Measurements from ENCODE around the gene EPN1. TPM values are rescaled to one million over a fixed set of nuclear protein-coding genes. Genes with fewer than 3 reads are reported as not detected.

EPN1 gene
- total and polyA plus RNA-seq, 9 of the 15 experiments (the other 6 are each of a cell fraction or from before 2014, with no cell fraction given) = 0.08 to 138 (median 12.7) TPM

DNA sequence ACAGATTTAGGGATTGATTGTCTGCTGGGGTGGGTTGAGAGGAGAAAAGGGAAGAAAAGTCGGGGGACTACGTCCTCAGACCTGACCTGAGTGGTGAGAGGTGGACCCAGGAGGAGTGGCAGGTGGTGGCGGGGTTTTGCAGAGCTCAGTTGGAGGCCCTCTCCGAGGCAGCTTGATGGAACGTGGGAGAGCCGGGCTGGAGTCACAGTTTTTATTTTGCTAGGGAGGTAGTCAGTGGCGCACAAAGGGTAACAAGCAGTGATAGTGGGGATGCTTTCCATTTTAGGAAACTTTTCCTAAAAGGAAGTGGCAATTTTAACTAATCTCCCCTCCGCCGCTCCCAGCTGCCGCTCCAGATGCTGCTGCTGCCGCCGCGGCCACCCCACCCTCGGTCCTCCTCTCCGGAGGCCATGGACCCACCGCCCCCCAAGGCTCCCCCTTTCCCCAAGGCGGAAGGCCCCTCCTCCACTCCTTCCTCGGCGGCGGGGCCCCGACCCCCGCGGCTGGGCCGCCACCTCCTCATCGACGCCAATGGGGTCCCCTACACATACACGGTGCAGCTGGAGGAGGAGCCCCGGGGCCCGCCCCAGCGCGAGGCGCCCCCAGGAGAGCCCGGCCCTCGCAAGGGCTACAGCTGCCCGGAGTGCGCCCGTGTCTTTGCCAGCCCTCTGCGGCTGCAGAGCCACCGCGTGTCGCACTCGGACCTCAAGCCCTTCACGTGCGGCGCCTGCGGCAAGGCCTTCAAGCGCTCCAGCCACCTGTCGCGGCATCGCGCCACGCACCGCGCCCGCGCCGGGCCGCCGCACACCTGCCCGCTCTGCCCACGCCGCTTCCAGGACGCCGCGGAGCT, 32.6 kb upstream of the EPN1 start:
- H3K9ac ChIP-seq (ENCODE audit: insufficient read depth in 1 of 2, low read depth in 2 of 2, low read length in 2 of 2) = peak overlapping the region; percentile 88 to 98; a peak in 3 of 4 replicates
- no peak overlapping the region for H2AFZ ChIP-seq (ENCODE audit: low read depth, low read length)
- in situ Hi-C loops (cut with MboI) (loop anchor here (25.0 kb wide), 2 partner anchors 505 to 670 kb away; partner anchors contain the start of genes TNNT1 and ZSCAN5A), intact Hi-C loops (cut with micrococcal nuclease) (no loop called here)
- peaks cover 80% of the 10 kb centered on the region for H3K79me2 ChIP-seq (ENCODE audit: control insufficient read depth, insufficient read depth, low read length)
- ChIA-PET POLR2A (interaction anchor here (0.6 to 2.3 kb wide), 2 partner anchors 12 to 475 kb away, joined by 3 to 8 read pairs; partner anchors contain the start of gene U2AF2), CTCF (ENCODE audit: low intra/inter-chr PET ratio) (interaction anchor here (0.6 kb wide), 1 partner anchor 682 kb away, joined by 6 read pairs; no protein-coding TSS in a partner anchor)
- DNase-seq (ENCODE audit: extremely low read depth in 1 of 4, low spot score in 3 of 4) = peak in 2 of 4 experiments; percentile 28 to 53
- H3K27ac ChIP-seq (ENCODE audit: extremely low read depth, low read depth, low read length) = peak overlapping the region; percentile 74; the same call in 2 of the 3 replicates
- TSS peak; percentile 25 for BruUV-seq (replicated peaks)
- peaks cover 36% of the 10 kb centered on the region; the same call in 2 of the 3 replicates for H3K36me3 ChIP-seq (ENCODE audit: control insufficient read depth, insufficient read depth, low read length)
- peak overlapping the region; percentile 91 for H3K4me2 ChIP-seq (ENCODE audit: insufficient read depth, low read length)
- H3K27me3 ChIP-seq (ENCODE audit: control insufficient read depth in 2 of 2, insufficient read depth in 2 of 2, low read length in 2 of 2) = no peaks in the 10 kb centered on the region
- no peaks in the 10 kb centered on the region for H3K9me3 ChIP-seq (replicated peaks; ENCODE audit: control insufficient read depth, insufficient read depth, low read depth, low read length)
- peak overlapping the region; percentile 94 for H3K4me3 ChIP-seq
- peaks cover 41 to 65% of the 10 kb centered on the region in 2 experiments for H3K4me1 ChIP-seq (replicated peaks in 1 of 2; ENCODE audit: control insufficient read depth in 2 of 2, insufficient read depth in 2 of 2, low read length in 2 of 2)
- no peaks in the 10 kb centered on the region for H4K20me1 ChIP-seq (replicated peaks; ENCODE audit: control insufficient read depth, insufficient read depth, low read length)
- no peaks in the 10 kb centered on the region for H3K9me1 ChIP-seq (ENCODE audit: control insufficient read depth, insufficient read depth, low read length)
- 17% methylated on average over 30 of the region's 65 CpGs for WGBS (ENCODE audit: insufficient coverage, low coverage, missing lambda C conversion rate)
- FAIRE-seq = peak; percentile 40
- ATAC-seq = no peak
- TF ChIP-seq, protein P1, sequence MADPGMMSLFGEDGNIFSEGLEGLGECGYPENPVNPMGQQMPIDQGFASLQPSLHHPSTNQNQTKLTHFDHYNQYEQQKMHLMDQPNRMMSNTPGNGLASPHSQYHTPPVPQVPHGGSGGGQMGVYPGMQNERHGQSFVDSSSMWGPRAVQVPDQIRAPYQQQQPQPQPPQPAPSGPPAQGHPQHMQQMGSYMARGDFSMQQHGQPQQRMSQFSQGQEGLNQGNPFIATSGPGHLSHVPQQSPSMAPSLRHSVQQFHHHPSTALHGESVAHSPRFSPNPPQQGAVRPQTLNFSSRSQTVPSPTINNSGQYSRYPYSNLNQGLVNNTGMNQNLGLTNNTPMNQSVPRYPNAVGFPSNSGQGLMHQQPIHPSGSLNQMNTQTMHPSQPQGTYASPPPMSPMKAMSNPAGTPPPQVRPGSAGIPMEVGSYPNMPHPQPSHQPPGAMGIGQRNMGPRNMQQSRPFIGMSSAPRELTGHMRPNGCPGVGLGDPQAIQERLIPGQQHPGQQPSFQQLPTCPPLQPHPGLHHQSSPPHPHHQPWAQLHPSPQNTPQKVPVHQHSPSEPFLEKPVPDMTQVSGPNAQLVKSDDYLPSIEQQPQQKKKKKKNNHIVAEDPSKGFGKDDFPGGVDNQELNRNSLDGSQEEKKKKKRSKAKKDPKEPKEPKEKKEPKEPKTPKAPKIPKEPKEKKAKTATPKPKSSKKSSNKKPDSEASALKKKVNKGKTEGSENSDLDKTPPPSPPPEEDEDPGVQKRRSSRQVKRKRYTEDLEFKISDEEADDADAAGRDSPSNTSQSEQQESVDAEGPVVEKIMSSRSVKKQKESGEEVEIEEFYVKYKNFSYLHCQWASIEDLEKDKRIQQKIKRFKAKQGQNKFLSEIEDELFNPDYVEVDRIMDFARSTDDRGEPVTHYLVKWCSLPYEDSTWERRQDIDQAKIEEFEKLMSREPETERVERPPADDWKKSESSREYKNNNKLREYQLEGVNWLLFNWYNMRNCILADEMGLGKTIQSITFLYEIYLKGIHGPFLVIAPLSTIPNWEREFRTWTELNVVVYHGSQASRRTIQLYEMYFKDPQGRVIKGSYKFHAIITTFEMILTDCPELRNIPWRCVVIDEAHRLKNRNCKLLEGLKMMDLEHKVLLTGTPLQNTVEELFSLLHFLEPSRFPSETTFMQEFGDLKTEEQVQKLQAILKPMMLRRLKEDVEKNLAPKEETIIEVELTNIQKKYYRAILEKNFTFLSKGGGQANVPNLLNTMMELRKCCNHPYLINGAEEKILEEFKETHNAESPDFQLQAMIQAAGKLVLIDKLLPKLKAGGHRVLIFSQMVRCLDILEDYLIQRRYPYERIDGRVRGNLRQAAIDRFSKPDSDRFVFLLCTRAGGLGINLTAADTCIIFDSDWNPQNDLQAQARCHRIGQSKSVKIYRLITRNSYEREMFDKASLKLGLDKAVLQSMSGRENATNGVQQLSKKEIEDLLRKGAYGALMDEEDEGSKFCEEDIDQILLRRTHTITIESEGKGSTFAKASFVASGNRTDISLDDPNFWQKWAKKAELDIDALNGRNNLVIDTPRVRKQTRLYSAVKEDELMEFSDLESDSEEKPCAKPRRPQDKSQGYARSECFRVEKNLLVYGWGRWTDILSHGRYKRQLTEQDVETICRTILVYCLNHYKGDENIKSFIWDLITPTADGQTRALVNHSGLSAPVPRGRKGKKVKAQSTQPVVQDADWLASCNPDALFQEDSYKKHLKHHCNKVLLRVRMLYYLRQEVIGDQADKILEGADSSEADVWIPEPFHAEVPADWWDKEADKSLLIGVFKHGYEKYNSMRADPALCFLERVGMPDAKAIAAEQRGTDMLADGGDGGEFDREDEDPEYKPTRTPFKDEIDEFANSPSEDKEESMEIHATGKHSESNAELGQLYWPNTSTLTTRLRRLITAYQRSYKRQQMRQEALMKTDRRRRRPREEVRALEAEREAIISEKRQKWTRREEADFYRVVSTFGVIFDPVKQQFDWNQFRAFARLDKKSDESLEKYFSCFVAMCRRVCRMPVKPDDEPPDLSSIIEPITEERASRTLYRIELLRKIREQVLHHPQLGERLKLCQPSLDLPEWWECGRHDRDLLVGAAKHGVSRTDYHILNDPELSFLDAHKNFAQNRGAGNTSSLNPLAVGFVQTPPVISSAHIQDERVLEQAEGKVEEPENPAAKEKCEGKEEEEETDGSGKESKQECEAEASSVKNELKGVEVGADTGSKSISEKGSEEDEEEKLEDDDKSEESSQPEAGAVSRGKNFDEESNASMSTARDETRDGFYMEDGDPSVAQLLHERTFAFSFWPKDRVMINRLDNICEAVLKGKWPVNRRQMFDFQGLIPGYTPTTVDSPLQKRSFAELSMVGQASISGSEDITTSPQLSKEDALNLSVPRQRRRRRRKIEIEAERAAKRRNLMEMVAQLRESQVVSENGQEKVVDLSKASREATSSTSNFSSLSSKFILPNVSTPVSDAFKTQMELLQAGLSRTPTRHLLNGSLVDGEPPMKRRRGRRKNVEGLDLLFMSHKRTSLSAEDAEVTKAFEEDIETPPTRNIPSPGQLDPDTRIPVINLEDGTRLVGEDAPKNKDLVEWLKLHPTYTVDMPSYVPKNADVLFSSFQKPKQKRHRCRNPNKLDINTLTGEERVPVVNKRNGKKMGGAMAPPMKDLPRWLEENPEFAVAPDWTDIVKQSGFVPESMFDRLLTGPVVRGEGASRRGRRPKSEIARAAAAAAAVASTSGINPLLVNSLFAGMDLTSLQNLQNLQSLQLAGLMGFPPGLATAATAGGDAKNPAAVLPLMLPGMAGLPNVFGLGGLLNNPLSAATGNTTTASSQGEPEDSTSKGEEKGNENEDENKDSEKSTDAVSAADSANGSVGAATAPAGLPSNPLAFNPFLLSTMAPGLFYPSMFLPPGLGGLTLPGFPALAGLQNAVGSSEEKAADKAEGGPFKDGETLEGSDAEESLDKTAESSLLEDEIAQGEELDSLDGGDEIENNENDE (IDR thresholded peaks at IDR 0.05; ENCODE audit: low read depth, low read length) = no peak
- TF ChIP-seq HNRNPL (IDR thresholded peaks at IDR 0.05; ENCODE audit: low read depth, low read length) (peak; percentile 83), ZFX (CRISPR knock-in tag; IDR thresholded peaks at IDR 0.05) (0 out of 2 replicates have a peak, but pooled peaks have one; percentile 5), ZNF354B (CRISPR knock-in tag; IDR thresholded peaks at IDR 0.05) (no peak)
- TF ChIP-seq, protein P2, sequence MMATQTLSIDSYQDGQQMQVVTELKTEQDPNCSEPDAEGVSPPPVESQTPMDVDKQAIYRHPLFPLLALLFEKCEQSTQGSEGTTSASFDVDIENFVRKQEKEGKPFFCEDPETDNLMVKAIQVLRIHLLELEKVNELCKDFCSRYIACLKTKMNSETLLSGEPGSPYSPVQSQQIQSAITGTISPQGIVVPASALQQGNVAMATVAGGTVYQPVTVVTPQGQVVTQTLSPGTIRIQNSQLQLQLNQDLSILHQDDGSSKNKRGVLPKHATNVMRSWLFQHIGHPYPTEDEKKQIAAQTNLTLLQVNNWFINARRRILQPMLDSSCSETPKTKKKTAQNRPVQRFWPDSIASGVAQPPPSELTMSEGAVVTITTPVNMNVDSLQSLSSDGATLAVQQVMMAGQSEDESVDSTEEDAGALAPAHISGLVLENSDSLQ (IDR thresholded peaks at IDR 0.05) = peak; percentile 10; the same call in 1 of the 2 replicates
